GM20431 (cell line): ENCODE measurements around the gene GFOD1.

Experiments used
- in situ Hi-C: fragments of 300-500 bp; cut with MseI, MboI; formaldehyde crosslinking; loops from one replicate; pipeline ENCODE4 v1.15.0; 2020; ENCODE audit warnings: low sequenced_read_pairs; ENCODE audit not compliant: unreplicated experiment

Gene GFOD1

DNA sequence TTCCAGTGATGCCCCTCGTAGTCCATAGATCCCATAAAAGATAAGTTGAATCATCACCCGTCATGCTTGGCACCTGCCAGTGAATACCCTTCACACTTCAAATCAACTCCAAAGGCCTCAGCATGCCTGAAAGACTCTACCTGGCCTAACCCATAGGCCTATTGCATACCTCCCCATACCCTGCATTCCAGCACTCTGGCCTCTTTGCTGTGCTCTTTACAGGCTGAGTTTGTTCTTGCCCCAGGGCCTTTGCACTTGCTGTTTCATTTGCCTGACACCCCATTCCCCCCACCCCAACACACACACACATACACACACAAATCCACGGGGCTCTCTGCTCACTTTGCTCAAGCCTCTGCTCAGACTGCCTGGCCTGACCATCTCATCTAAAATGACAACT is 3.0 kb upstream of the GFOD1 start:
- in situ Hi-C loops: no loop called here

GRCh38 chr6:13488896-13489237 is 1.5 kb upstream of the GFOD1 start:
- in situ Hi-C loops: no loop called here

DNA sequence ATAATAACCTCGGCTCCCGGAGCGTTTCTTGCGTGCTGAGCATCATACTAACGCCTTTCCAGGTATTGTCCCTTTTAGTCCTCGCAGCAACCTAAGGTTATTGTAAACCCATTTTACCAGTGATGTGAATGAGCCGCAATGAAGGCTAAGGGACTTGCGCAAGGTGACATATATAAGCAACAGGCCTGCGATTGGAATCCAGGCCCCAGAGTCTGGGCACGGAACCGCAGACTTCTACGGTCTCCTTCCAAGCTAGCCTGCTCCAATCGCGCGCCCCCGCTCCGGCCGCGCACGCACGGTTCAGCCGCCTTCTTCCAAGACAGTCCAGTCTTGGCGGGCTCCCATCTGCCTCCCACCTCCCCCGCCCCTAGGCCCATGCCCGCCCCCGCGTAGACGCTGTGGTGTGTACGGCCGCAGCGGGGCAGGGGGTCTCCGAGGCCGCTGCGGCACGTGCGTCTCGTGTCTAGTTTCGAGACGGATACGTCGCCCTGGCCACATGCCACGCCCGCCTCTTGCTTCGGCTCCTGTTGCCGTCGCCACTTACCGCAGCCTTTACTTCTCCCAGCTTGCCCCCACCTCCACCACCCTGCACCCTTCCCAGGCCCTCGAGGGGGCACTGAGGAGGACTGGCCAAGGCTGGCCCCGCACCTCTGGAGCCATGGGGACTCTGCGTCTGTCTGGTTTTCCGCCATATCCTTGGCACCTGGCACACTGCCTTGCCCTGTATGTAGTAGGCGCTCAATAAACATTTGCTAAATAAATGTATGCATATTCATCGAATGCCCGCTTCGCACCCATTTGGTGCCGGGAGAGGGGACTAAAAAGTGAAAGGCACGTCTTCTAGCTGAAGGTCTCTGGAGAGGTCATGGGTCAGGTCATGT is 855 bp upstream of the GFOD1 start:
- in situ Hi-C loops: no loop called here

- in situ Hi-C loops: no loop called here
Measured at GRCh38 chr6:13486679-13487121, 700 bp downstream of the GFOD1 start.

- in situ Hi-C loops: no loop called here
Measured at GRCh38 chr6:13485923-13486562, 1.4 kb downstream of the GFOD1 start.

- in situ Hi-C loops: no loop called here
Measured at GRCh38 chr6:13485303-13485702, 2.1 kb downstream of the GFOD1 start.

GRCh38 chr6:13484827-13485226 is 2.6 kb downstream of the GFOD1 start:
- in situ Hi-C loops: no loop called here

GRCh38 chr6:13484138-13484708 is 3.2 kb downstream of the GFOD1 start:
- in situ Hi-C loops: no loop called here

DNA sequence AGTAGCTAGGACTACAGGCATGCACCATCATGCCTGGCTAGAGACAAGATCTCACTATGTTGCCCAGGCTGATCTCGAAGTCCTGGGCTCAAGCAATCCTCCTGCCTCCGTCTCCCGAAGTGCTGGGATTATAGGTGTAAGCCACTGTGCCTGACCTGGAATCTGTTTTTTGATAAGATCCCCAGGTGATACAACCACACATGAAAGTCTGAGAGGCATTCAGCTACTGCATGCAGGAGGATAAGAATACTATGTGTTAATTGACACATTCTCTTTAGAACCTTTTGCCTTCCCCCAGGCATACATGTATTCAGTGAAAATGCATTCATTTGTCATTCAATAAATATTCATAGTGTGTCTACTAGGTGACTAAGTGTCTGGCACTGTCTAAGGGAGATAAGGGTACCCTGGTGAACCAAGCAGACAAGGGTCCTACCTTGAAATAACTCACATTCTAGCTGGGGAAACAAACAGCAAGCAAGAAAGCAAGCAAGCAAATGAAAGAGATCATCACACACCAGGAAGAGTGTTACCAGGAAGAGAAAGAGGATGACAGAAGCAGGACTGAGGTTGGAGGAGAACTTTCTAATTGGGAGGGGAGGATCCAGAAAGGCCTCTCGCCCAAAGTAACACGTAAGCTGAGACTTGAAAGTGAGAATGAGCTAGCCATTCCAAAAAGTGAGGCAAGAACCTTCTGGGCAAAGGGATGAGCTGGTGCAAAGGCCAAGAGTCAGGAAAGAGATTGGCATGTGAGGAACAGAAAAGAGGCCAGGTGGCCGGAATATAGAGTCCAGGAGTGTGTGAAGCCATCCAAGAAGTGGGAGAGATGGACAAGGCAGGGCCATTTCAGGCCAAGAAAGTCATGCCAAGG is 6.5 kb downstream of the GFOD1 start:
- in situ Hi-C loops: no loop called here

GRCh38 chr6:13479971-13480434 is 7.4 kb downstream of the GFOD1 start:
- in situ Hi-C loops: no loop called here

GRCh38 chr6:13479206-13479800 is 8.1 kb downstream of the GFOD1 start:
- in situ Hi-C loops: no loop called here

DNA sequence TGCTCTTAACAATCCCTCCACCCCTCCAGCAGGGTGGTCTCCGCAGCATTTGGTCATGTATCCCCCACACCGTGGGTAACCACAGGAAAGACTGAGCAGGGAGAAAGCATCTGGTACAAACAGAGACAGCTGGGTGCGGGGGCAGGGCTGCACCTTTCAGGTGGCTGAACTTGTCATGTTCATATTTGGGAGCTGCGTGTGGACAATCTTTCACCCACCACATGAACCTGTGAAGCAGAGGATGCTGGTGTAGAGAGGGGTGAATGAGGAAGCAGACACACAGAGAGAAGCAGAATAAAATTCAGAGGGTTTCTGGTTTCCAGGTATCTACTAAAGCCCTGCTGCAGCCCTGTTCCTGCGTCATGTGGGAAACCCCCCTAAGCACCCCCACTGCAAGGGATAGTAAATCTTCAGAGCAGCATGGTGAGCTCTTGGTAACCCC is 8.9 kb downstream of the GFOD1 start:
- in situ Hi-C loops: no loop called here

GRCh38 chr6:13474787-13475186 is 12.6 kb downstream of the GFOD1 start:
- in situ Hi-C loops: no loop called here

DNA sequence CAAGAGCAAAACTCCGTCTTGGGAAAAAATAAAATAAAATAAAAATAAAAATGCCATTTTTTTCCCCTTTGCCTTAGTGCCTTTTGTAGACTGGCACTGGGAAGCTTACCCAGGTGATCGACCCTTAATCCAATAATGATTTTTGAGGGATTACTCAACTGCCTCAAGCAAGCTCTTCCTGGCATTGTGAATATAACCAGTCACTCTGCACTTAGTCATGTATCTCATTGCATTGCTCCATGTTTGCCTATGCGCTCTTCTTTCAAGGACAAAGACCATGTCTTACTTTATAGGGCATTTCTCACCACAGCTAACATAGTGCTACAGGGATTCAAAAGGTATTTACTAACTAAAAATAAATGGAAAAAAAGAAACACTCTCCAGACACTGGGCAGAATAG is 13.0 kb downstream of the GFOD1 start:
- in situ Hi-C loops: no loop called here

DNA sequence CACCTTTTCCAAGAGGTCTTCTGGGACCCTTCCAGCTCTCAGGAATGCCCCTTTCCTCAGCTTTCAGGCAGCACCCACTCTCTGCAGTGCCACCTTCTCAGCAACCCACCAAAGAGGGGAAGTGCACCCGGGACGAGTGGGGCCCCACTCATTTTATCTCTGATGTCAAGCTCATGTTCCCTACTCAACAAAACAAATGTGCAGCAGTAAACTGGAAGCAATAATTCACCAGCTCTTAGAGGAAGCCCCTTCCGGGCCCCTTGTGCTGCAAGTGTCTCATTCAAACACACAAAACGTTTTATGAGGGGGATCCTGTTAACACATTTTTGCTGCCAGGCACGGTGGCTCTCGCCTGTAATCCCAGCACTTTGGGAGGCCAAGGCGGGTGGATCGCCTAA is 13.6 kb downstream of the GFOD1 start:
- in situ Hi-C loops: no loop called here

DNA sequence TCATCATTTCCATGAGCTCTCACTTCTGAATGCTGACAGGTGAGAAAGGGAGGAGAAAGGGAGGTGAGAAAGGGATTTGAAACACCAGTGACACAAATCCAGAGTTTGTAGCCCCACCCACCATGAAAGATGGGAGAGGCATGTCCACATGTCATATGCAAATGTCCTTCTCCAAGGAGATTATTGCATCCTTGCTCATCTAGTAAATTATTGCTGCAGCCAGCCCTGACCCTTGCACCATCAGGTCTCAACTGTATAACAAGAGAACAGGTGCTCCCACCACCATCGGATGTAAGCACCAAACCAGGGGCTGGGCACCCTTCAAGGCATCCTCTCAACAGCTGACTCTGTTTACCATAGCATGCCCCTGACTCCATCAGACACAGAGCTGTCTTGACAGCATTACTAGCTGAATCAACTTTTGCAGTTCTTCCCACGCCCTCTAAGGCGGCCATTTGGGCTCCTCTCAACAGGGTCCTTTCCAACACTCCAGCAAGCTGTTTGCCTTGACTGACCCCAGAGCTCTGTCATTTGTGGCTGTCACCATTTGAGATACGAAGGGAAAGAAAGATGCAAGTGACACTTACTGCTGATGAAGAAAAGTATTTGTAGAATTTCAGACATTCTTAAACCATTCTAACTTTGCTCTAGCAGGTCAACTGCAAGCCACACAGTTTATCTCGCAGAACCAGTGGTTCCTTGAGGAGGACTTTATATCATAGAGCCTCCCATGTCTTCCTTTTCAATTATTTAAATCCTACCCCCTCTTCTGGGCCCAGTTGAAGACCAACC is 14.2 kb downstream of the GFOD1 start:
- in situ Hi-C loops: no loop called here

GRCh38 chr6:13472099-13472498 is 15.3 kb downstream of the GFOD1 start:
- in situ Hi-C loops: no loop called here

DNA sequence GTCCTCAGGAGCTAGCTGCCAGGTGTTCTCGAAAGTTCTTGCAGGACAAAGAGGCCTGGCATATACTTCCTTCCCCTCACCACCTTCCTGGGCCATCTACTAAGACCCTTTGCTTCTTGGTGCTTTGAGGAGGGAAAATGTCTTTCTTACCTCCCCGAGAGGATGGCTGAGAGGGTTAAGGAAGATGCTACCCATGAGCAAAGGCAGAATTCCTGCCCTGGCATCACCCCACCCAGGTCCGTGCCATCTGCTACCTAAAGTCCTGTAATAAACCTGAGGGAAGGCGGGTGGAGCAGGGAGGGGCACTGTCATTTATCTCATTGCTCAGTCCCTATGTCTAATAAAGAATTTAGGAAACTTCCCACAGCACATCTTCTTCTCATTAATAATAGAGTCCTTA is 16.2 kb downstream of the GFOD1 start:
- in situ Hi-C loops: no loop called here
